Measurements from ENCODE around the gene SKA2.
"Not testable (repeated sequence)": the region's sequence is repeated elsewhere in the genome, so short reads cannot be mapped to it uniquely, and the experiment has no call there.

Gene SKA2

GRCh38 chr17:59141860-59142259 is 13.1 kb downstream of the SKA2 start:
- Histone ChIP-seq H3K27ac (no peak overlapping the region), H3K36me3 (ENCODE audit: insufficient read depth, low read length) (peaks cover 21% of the 10 kb centered on the region), H3K9ac (ENCODE audit: insufficient read length) (no peak overlapping the region), H3K4me3 (no peak overlapping the region), H3K9me3 (ENCODE audit: low read depth, low read length) (no peaks in the 10 kb centered on the region)
- TF ChIP-seq EZH2 (IDR thresholded peaks at IDR 0.05) = no peak
- DNase-seq (ENCODE audit: low read depth, low spot score) = no peak

GRCh38 chr17:59139939-59140338 is 15.0 kb downstream of the SKA2 start:
- no peak for DNase-seq (ENCODE audit: low read depth, low spot score)

DNA sequence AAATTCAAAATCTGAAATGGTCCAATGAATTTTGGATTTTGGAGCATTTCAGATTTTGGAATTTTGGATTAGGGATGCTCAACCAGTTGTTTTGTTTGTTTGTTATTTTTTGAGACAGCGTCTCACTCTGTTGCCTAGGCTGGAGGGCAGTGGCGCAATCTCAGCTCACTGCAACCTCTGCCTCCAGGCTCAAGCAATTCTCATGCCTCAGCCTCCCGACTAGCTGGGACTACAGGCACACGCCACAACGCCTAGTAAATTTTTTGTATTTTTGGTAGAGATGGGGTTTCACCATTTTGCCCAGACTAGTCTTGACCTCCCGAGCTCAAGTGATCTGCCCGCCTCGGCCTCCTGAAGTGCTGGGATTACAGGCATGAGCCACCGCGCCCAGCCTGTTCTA is 16.6 kb downstream of the SKA2 start:
- not testable (repeated sequence) for H3K27ac ChIP-seq; H3K36me3 ChIP-seq (ENCODE audit: insufficient read depth, low read length); DNase-seq (ENCODE audit: low read depth, low spot score); H3K4me3 ChIP-seq; H3K9ac ChIP-seq (ENCODE audit: insufficient read length); H3K9me3 ChIP-seq (ENCODE audit: low read depth, low read length)

More at GRCh38 chr17:59139939-59140338, 15.0 kb downstream of the SKA2 start:
- Histone ChIP-seq H3K9ac (ENCODE audit: insufficient read length) (no peak overlapping the region), H3K9me3 (ENCODE audit: low read depth, low read length) (no peaks in the 10 kb centered on the region), H3K27ac (no peak overlapping the region), H3K4me3 (no peak overlapping the region), H3K36me3 (ENCODE audit: insufficient read depth, low read length) (peaks cover 8% of the 10 kb centered on the region; the same call in 1 of the 2 replicates)
- TF ChIP-seq EZH2 (IDR thresholded peaks at IDR 0.05) = no peak
- no peak for TF ChIP-seq FOXP2 (optimal IDR thresholded peaks at IDR 0.05; ENCODE audit: control extremely low read depth, extremely low read length, insufficient read depth)
- TF ChIP-seq POLR2AphosphoS5 (IDR thresholded peaks at IDR 0.05; ENCODE audit: borderline replicate concordance, low read depth, low read length) = no peak

DNA sequence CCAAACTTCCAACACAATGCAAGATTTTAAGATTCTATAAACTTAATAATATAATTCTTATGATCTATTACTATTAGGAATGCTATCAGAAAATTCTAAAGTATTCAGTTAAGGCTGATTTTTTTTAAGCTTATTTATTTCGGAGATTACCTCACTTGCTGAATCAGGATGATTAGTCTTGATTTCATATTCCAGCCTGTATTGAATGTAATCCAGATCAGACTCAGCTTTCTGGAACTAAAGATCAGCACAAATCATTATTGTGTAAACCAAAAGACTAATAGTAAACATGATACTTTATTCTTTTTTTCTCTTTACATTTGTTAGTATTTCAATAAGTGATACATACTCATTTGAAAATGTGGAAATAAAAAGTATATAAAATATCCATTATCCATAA is 23.9 kb downstream of the SKA2 start:
- no peak for DNase-seq (ENCODE audit: low read depth, low spot score)
- H3K4me3 ChIP-seq = no peak overlapping the region
- no peak for TF ChIP-seq POLR2AphosphoS5 (IDR thresholded peaks at IDR 0.05; ENCODE audit: borderline replicate concordance, low read depth, low read length)
- no peak for TF ChIP-seq EZH2 (IDR thresholded peaks at IDR 0.05)
- TF ChIP-seq FOXP2 (optimal IDR thresholded peaks at IDR 0.05; ENCODE audit: control extremely low read depth, extremely low read length, insufficient read depth) = no peak
- no peak overlapping the region for H3K27ac ChIP-seq
- H3K9ac ChIP-seq (ENCODE audit: insufficient read length) = no peak overlapping the region
- H3K9me3 ChIP-seq (ENCODE audit: low read depth, low read length) = no peaks in the 10 kb centered on the region
- H3K36me3 ChIP-seq (ENCODE audit: insufficient read depth, low read length) = peaks cover 31% of the 10 kb centered on the region

GRCh38 chr17:59129814-59130213 is 25.2 kb downstream of the SKA2 start:
- Histone ChIP-seq H3K27ac (no peak overlapping the region), H3K9ac (ENCODE audit: insufficient read length) (no peak overlapping the region), H3K4me3 (no peak overlapping the region), H3K36me3 (ENCODE audit: insufficient read depth, low read length) (peaks cover 31% of the 10 kb centered on the region), H3K9me3 (ENCODE audit: low read depth, low read length) (no peaks in the 10 kb centered on the region)
- no peak for TF ChIP-seq EZH2 (IDR thresholded peaks at IDR 0.05)
- TF ChIP-seq POLR2AphosphoS5 (IDR thresholded peaks at IDR 0.05; ENCODE audit: borderline replicate concordance, low read depth, low read length) = no peak
- TF ChIP-seq FOXP2 (optimal IDR thresholded peaks at IDR 0.05; ENCODE audit: control extremely low read depth, extremely low read length, insufficient read depth) = no peak
- no peak for DNase-seq (ENCODE audit: low read depth, low spot score)

GRCh38 chr17:59126809-59127417 is 28.1 kb downstream of the SKA2 start:
- Histone ChIP-seq H3K27ac (no peak overlapping the region), H3K36me3 (ENCODE audit: insufficient read depth, low read length) (peaks cover 43% of the 10 kb centered on the region), H3K9ac (ENCODE audit: insufficient read length) (no peak overlapping the region), H3K9me3 (ENCODE audit: low read depth, low read length) (no peaks in the 10 kb centered on the region), H3K4me3 (no peak overlapping the region)
- TF ChIP-seq EZH2 (IDR thresholded peaks at IDR 0.05) (no peak), FOXP2 (optimal IDR thresholded peaks at IDR 0.05; ENCODE audit: control extremely low read depth, extremely low read length, insufficient read depth) (no peak), POLR2AphosphoS5 (IDR thresholded peaks at IDR 0.05; ENCODE audit: borderline replicate concordance, low read depth, low read length) (no peak)
- no peak for DNase-seq (ENCODE audit: low read depth, low spot score)

GRCh38 chr17:59124665-59125064 is 30.3 kb downstream of the SKA2 start:
- Histone ChIP-seq H3K36me3 (ENCODE audit: insufficient read depth, low read length) (peaks cover 54% of the 10 kb centered on the region), H3K4me3 (no peak overlapping the region), H3K9ac (ENCODE audit: insufficient read length) (no peak overlapping the region), H3K27ac (no peak overlapping the region), H3K9me3 (ENCODE audit: low read depth, low read length) (no peaks in the 10 kb centered on the region)
- TF ChIP-seq POLR2AphosphoS5 (IDR thresholded peaks at IDR 0.05; ENCODE audit: borderline replicate concordance, low read depth, low read length) (no peak), FOXP2 (optimal IDR thresholded peaks at IDR 0.05; ENCODE audit: control extremely low read depth, extremely low read length, insufficient read depth) (no peak), EZH2 (IDR thresholded peaks at IDR 0.05) (no peak)
- DNase-seq (ENCODE audit: low read depth, low spot score) = no peak

DNA sequence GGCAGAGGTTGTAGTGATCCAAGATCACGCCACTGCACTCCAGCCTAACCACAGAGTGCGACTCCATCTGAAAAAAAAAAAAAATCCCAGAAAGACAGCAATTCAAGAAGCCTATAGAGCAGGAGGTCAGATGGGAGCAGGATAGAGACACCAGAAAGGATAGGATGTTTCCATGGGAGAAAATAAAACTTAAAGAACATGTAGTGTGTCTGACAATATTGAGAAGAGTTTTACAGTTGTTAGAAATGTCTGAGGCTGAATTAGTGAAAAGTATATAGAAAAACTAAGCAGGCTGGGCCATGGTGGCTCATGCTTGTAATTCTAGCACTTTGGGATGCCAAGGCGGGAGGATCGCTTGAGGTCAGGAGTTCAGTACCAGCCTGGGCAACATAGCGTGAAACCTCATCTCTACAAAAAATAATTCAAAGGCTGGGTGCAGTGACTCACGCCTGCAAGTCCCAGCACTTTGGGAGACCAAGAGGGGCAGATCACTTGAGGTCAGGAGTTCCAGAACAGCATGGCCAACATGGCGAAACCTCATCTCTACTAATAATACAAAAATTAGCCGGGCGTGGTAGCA is 33.0 kb downstream of the SKA2 start:
- DNase-seq (ENCODE audit: low read depth, low spot score) = no peak
- no peaks in the 10 kb centered on the region for H3K9me3 ChIP-seq (ENCODE audit: low read depth, low read length)
- TF ChIP-seq FOXP2 (optimal IDR thresholded peaks at IDR 0.05; ENCODE audit: control extremely low read depth, extremely low read length, insufficient read depth) = no peak
- no peak for TF ChIP-seq EZH2 (IDR thresholded peaks at IDR 0.05)
- no peak for TF ChIP-seq POLR2AphosphoS5 (IDR thresholded peaks at IDR 0.05; ENCODE audit: borderline replicate concordance, low read depth, low read length)
- no peak overlapping the region for H3K4me3 ChIP-seq
- no peak overlapping the region for H3K27ac ChIP-seq
- H3K9ac ChIP-seq (ENCODE audit: insufficient read length) = no peak overlapping the region
- H3K36me3 ChIP-seq (ENCODE audit: insufficient read depth, low read length) = peaks cover 58% of the 10 kb centered on the region

DNA sequence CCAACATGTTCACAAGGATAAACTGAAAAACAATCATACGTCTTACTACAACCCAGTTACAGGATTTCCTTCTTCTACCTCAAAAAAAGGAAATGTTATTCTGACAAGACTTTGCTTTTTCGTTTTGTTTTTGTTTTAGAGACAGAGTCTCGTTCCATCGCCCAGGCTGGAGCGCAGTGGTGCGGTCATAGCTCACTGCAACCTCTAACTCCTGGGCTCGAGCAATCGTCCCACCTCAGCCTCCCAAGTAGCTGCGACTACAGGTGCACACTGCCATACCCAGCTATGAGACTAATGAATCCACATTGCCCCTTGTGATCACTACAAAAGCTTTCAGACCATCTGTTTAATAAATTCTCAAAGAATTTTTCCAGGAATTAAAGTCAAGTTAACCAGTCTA is 39.5 kb downstream of the SKA2 start:
- DNase-seq (ENCODE audit: low read depth, low spot score) = no peak
- no peak overlapping the region for H3K27ac ChIP-seq
- no peak overlapping the region for H3K4me3 ChIP-seq
- peaks cover 63% of the 10 kb centered on the region for H3K36me3 ChIP-seq (ENCODE audit: insufficient read depth, low read length)
- TF ChIP-seq POLR2AphosphoS5 (IDR thresholded peaks at IDR 0.05; ENCODE audit: borderline replicate concordance, low read depth, low read length) (no peak), EZH2 (IDR thresholded peaks at IDR 0.05) (no peak), FOXP2 (optimal IDR thresholded peaks at IDR 0.05; ENCODE audit: control extremely low read depth, extremely low read length, insufficient read depth) (no peak)
- H3K9me3 ChIP-seq (ENCODE audit: low read depth, low read length) = no peaks in the 10 kb centered on the region
- no peak overlapping the region for H3K9ac ChIP-seq (ENCODE audit: insufficient read length)

Measured in SK-N-MC (cell line).